GM10266 (cell line): ENCODE measurements around the gene SULT2B1.

Experiments used
- DNase-seq: peaks from one replicate; pipeline ENCODE4 v3.0.0; 2012; ENCODE audit errors: extremely low spot score
- CTCF ChIP-seq: IDR thresholded peaks from 2 replicates; pipeline ENCODE4 v1.5.1; 2012; ENCODE audit warnings: mild to moderate bottlenecking, low read depth; ENCODE audit not compliant: control insufficient read depth, insufficient read depth; ENCODE audit errors: missing control alignments

The SULT2B1 gene

DNA sequence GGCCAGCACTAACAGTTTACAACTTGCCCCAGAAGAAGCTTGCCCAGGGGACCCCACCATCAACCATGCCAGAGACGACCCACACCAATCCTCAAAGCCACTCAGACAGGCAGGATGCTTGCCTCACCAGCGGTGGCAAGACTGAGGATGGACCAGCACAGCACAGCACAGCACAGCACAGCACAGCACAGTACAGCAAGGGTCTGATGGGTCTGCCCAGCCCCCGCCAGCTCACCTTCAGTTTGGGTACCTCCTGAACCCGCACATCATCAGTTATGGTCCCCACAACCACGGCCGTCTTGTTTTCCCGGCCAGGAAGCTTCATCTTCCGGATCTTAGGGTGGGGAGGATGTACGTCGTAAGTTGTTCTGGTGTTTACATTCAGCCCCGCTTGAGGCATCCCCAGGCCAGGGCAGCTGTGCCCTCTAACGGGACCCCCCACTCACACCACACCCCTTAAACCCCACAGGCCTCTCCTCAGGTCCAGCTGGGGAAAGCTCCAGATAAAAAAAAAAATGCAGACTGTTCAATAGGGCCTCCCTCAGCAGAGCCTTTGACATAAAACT is 64.6 kb downstream of the SULT2B1 start:
- DNase-seq, result no peak

GRCh38 chr19:48617146-48617937 is 65.4 kb downstream of the SULT2B1 start:
- no peak for DNase-seq
- no peak for TF ChIP-seq CTCF

More for the DNA sequence above, 64.6 kb downstream of the SULT2B1 start:
- no peak for TF ChIP-seq CTCF

DNA sequence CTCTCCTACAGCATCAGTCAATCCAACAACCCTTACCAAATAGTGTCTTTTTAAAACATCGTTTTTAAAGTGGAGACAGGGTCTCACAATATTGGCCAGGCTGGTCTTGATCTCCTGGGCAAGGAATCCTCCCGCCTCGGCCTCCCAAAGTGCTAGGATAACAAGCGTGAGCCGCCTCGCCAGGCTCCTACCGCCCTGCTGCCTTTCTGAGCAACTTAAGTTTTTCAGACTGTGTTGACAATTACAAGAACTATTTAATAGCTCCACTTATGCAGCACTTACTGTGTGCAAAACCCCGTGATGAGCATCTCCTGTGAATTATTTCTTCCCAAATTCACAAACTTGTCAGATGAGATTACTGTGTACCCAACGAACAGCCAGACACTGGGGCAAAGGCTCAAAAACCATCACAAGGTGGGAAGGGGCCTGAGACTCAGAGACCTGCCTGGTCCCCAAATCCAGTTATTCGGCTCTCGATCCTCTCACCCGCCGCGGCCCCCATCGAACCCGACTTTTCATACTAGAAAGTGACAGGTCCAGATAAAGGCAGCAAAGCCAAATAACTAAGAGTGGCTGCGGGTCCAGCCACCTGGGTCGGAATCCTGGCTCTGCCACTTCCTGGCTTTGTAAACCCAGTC is 66.4 kb downstream of the SULT2B1 start:
- DNase-seq, result no peak

GRCh38 chr19:48618916-48619691 is 67.1 kb downstream of the SULT2B1 start, which contains the start of the genes RPL18 and SPHK2:
Gene RPL18 (minus strand): TSS chr19:48619178. CDS start chr19:48619143, 35 bp downstream.
Gene SPHK2 (plus strand): TSS chr19:48619506. CDS start chr19:48620515, 1,009 bp downstream.
- TF ChIP-seq CTCF, result no peak
- DNase-seq, result peak; percentile 98

More for the DNA sequence above, 66.4 kb downstream of the SULT2B1 start:
- no peak for TF ChIP-seq CTCF

DNA sequence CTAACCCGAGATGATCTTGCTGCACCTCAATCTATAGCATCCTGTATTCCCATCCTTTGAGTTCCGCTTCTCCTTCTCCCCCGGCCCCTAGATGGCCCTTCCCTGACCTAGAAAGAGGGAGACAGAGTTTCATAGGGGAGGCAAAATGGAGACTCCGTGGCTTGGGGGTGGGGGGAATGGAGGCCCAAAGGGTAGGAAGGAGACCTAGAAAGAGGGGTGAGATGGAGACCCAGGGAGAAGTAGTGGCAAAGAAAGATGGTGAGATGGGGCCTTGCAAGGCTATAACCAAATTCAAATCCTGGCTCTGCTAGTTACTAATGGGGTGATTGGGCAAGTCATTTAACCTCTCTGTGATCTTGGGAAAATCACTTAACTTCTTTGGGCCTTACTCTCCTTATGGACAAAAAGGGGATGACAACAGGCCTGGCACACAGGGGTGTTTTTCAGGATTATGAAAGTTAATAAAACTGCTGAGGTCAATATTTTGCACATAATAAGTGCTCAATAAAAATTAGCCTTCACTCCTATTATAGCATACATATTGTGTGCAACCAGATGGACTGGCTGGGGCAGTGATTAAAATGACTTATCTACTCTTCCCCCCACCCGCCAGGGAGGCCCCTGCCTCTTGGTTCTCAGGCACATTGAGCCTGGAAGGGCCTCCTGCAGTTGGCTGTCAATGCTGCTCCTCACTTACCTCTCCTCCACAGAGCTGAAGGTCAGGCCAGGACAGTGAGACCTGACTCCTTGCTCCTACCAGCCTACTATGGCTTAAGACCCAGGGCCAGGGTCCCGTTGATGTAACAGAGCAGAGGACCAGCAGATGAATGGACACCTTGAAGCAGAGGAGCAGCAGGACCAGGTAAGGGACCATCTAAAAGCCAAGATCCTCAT is 68.0 kb downstream of the SULT2B1 start:
- no peak for TF ChIP-seq CTCF

GRCh38 chr19:48623556-48624066 is 71.6 kb downstream of the SULT2B1 start:
- TF ChIP-seq CTCF, result no peak
- DNase-seq, result no peak

More for the DNA sequence above, 68.0 kb downstream of the SULT2B1 start:
- no peak for DNase-seq
